H1 (cell line): ENCODE measurements around the gene APLP2. TPM values are rescaled to one million over a fixed set of nuclear protein-coding genes. Genes with fewer than 3 reads are reported as not detected.

Experiments
- ASH2L ChIP-seq: fragments of 200-600, 300-600 bp; sonication (generic); IDR thresholded peaks from one replicate; pipeline ENCODE4 v1.7.1; 2017; ENCODE audit warnings: low read length
- BACH1 ChIP-seq: IDR thresholded peaks from 2 replicates; pipeline ENCODE4 v1.6.1; 2012; ENCODE audit warnings: low read length, improper control_type of control experiment
- BCL11A ChIP-seq, 2 experiments: IDR thresholded peaks; one replicate each; pipeline ENCODE4 v1.6.1; 2011; ENCODE audit warnings: low read depth in 2 of 2, low read length in 2 of 2, mild to moderate bottlenecking in 2 of 2
- BRCA1 ChIP-seq: IDR thresholded peaks from 2 replicates; pipeline ENCODE4 v1.6.1; 2012; ENCODE audit warnings: low read depth, low read length, improper control_type of control experiment
- CBX5 ChIP-seq: fragments of 300-800, 300-1000 bp; sonication (generic); IDR thresholded peaks from 2 replicates; pipeline ENCODE4 v1.7.1; 2016; ENCODE audit warnings: antibody characterized with exemption, low read length, low read depth
- CEBPB ChIP-seq: IDR thresholded peaks from 2 replicates; pipeline ENCODE4 v1.6.1; 2012; ENCODE audit warnings: low read depth, low read length
- CHD2 ChIP-seq: IDR thresholded peaks from 2 replicates; pipeline ENCODE4 v1.6.1; 2012; ENCODE audit warnings: low read length, improper control_type of control experiment
- CTBP2 ChIP-seq: IDR thresholded peaks from 2 replicates; pipeline ENCODE4 v1.7.0; 2011; ENCODE audit warnings: borderline replicate concordance, mild to moderate bottlenecking, moderate library complexity, mixed read lengths, low read length; ENCODE audit not compliant: insufficient read depth, insufficient read length
- EZH2 ChIP-seq: fragments of 200-600 bp; sonication (generic); IDR thresholded peaks from 2 replicates; pipeline ENCODE4 v1.7.1; 2012; ENCODE audit warnings: low read depth, mild to moderate bottlenecking, moderate library complexity, low read length, inconsistent platforms; ENCODE audit not compliant: severe bottlenecking
- GABPA ChIP-seq: IDR thresholded peaks from 2 replicates; pipeline ENCODE4 v1.6.1; 2011; ENCODE audit warnings: mild to moderate bottlenecking, low read length, moderate library complexity, borderline replicate concordance; ENCODE audit not compliant: insufficient read depth
- GTF2F1 ChIP-seq: IDR thresholded peaks from 2 replicates; pipeline ENCODE4 v1.6.1; 2012; ENCODE audit warnings: low read depth, low read length, improper control_type of control experiment, borderline replicate concordance
- JUND ChIP-seq: IDR thresholded peaks from 2 replicates; pipeline ENCODE4 v1.6.1; 2011; ENCODE audit warnings: mild to moderate bottlenecking, improper control_type of control experiment, low read length
- PHF8 ChIP-seq: fragments of 200-600 bp; sonication (generic); conservative IDR thresholded peaks from 2 replicates; pipeline ENCODE4 v1.7.1; 2012; ENCODE audit warnings: low read depth, mild to moderate bottlenecking, inconsistent platforms, low read length, moderate library complexity
- POLR2AphosphoS5 ChIP-seq: IDR thresholded peaks from 2 replicates; pipeline ENCODE4 v1.6.1; 2011; ENCODE audit warnings: low read depth, low read length
- POU5F1 ChIP-seq: IDR thresholded peaks from 2 replicates; pipeline ENCODE4 v1.6.1; 2011; ENCODE audit warnings: low read depth, mild to moderate bottlenecking, low read length, moderate library complexity
- RAD21 ChIP-seq, 2 experiments: IDR thresholded peaks in 1 of 2; conservative IDR thresholded peaks in 1 of 2; 2 replicates each; pipeline ENCODE4 v1.6.1; 2011; ENCODE audit warnings: low read depth in 2 of 2, low read length in 2 of 2, improper control_type of control experiment in 1 of 2, inconsistent platforms in 1 of 2, mild to moderate bottlenecking in 1 of 2, moderate library complexity in 1 of 2
- RBBP5 ChIP-seq: IDR thresholded peaks from 2 replicates; pipeline ENCODE4 v1.7.1; 2012; ENCODE audit warnings: low read depth, mild to moderate bottlenecking, inconsistent platforms, low read length, moderate library complexity, borderline replicate concordance
- RFX5 ChIP-seq: IDR thresholded peaks from 2 replicates; pipeline ENCODE4 v1.6.1; 2011; ENCODE audit warnings: low read depth, low read length, improper control_type of control experiment, borderline replicate concordance
- SAP30 ChIP-seq: fragments of 300-600 bp; sonication (generic); IDR thresholded peaks from 2 replicates; pipeline ENCODE4 v1.7.1; 2012; ENCODE audit warnings: low read length, moderate library complexity, mild to moderate bottlenecking, inconsistent platforms; ENCODE audit not compliant: insufficient read depth, insufficient replicate concordance
- SP2 ChIP-seq: IDR thresholded peaks from 2 replicates; pipeline ENCODE4 v1.6.1; 2012; ENCODE audit warnings: mild to moderate bottlenecking, low read length, inconsistent platforms
- SP4 ChIP-seq: IDR thresholded peaks from 2 replicates; pipeline ENCODE4 v1.6.1; 2012; ENCODE audit warnings: low read length, inconsistent platforms
- TCF12 ChIP-seq: IDR thresholded peaks from 2 replicates; pipeline ENCODE4 v1.6.1; 2011; ENCODE audit warnings: low read depth, mild to moderate bottlenecking, low read length
- YY1 ChIP-seq: IDR thresholded peaks from 2 replicates; pipeline ENCODE4 v1.6.1; 2011; ENCODE audit warnings: low read depth, mild to moderate bottlenecking, low read length
- ZNF274 ChIP-seq: IDR thresholded peaks from 2 replicates; pipeline ENCODE4 v1.7.0; 2012; ENCODE audit warnings: low read length, borderline replicate concordance; ENCODE audit errors: extremely low read depth
- polyA plus RNA-seq, 7 experiments: library from polyadenylated mRNA; depleted of rRNA in 3 of 7; stranded (reverse) in 5 of 7; unstranded in 2 of 7; fragments of >200 nt in 5 of 7; fragments of 200-250 nt in 2 of 7; gene quantifications; 1 replicate in 5 of 7; 2 replicates in 1 of 7; 4 replicates in 1 of 7; pipeline versions ENCODE4 v1.2.1 to v1.2.3, GENCODE V29; 2011 to 2013; ENCODE audit warnings: missing spikeins in 2 of 7, mixed read lengths in 2 of 7
- total RNA-seq: library from RNA; stranded (reverse); fragmentation: NEBNext Ultra II Directional; extraction: Animal tissue kit (Norgen Biotek cat#: 25700); gene quantifications from 2 replicates; pipeline ENCODE4 v1.2.1, GENCODE V29; 2021

Gene APLP2
- total and polyA plus RNA-seq, 2 of the 8 experiments (the other 6 are each of a cell fraction or from before 2014, with no cell fraction given) = 222 to 315 TPM

DNA sequence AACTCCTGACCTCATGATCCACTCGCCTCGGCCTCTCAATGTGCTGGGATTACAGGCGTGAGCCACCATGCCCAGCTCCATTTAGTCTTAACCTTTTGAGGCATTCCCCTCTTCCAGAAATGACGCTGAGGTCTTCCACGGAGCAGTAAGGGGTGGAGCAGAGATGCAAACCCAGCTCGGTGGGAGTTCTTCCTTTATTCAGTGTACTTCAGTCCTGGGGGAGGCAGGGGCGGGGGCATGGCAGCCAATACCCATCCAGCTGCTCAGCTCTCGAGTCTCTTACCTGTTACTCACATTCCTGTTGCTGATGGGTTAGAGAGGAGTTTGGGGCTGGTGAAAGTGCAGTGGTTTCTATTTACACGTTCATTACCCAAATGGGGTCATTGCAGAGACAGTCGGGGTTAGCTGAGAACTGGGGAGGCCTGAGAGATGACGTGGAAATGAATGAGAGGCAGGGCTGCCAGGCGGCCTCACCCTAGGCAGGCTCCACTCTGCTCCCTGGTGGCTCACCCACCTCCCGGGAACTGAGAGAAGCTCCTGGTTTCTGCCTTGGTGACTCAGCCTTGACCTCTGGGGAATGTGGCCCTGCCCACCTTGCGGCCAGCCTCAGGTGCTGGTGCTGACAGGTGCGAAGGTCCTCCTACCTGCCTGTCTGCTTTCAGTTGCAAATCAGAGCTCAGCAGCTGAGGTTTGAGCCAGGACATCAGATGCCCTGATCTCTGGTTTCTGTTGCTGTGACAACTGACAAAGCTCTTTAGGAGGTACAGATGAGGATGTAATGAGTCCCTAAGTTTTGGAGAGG is 76.5 kb downstream of the APLP2 start (continued):
- TF ChIP-seq JUND (peak; percentile 94), SP4 (no peak), SP2 (no peak), RFX5 (no peak), CEBPB (no peak), RAD21 (IDR thresholded peaks at IDR 0.05 in 1 of 2, conservative IDR thresholded peaks at IDR 0.05 in 1 of 2; ENCODE audit: low read depth in 2 of 2, low read length in 2 of 2) (peak; percentile 50 to 56), ZNF274 (no peak), CHD2 (no peak; the same call in 1 of the 2 replicates), YY1 (0 out of 2 replicates have a peak, but pooled peaks have one; percentile 26), PHF8 (no peak), SAP30 (peak; percentile 82), BACH1 (peak; percentile 43; the same call in 1 of the 2 replicates), CTBP2 (peak; percentile 90), POU5F1 (no peak), CBX5 (no peak), RBBP5 (no peak), BCL11A (IDR thresholded peaks at IDR 0.05; ENCODE audit: low read depth in 2 of 2, low read length in 2 of 2) (no peak), ASH2L (peak; percentile 65), POLR2AphosphoS5 (peak; percentile 73), BRCA1 (no peak), GTF2F1 (no peak), TCF12 (peak; percentile 91; the same call in 1 of the 2 replicates), EZH2 (no peak), GABPA (no peak)
